H1 (cell line): ENCODE measurements around the gene PCDHA10. TPM values are rescaled to one million over a fixed set of nuclear protein-coding genes. Genes with fewer than 3 reads are reported as not detected.
"Not testable (repeated sequence)": the region's sequence is repeated elsewhere in the genome, so short reads cannot be mapped to it uniquely, and the experiment has no call there.

ENCODE experiments used
- CTCF ChIA-PET: fragments of 300-600 bp; sonication (Branson Sonifier 250); formaldehyde crosslinking; loops from one replicate; lab custom pipeline; 2021; ENCODE audit not compliant: partially characterized antibody; lab: Charles Lee
- POLR2A ChIA-PET: fragments of 300-600 bp; sonication (Branson Sonifier 250); formaldehyde crosslinking; loops from one replicate; lab custom pipeline; 2021; ENCODE audit warnings: inconsistent platforms; ENCODE audit not compliant: partially characterized antibody; lab: Charles Lee
- DNase-seq, 2 experiments: peaks; one replicate each; pipeline versions ENCODE4 v3.0.0 to v3.0.0-alpha.2; 2010 to 2022; ENCODE audit warnings: low spot score in 2 of 2, low read depth in 1 of 2, mixed read lengths in 1 of 2
- FAIRE-seq: peaks from 2 replicates; lab custom pipeline; 2011; peaks lifted over from hg19 to GRCh38; lab: Jason Lieb, UNC
- H2AFZ ChIP-seq: 2 replicates; pipeline ENCODE4 v1.8.1; 2012; ENCODE audit warnings: low read length, inconsistent platforms
- H2AK5ac ChIP-seq: 2 replicates; pipeline ENCODE4 v1.6.1; 2013; ENCODE audit warnings: low read depth, low read length
- H2BK120ac ChIP-seq: replicated peaks from 2 replicates; pipeline ENCODE3; 2013; ENCODE audit warnings: low read depth, low read length, inconsistent platforms
- H2BK12ac ChIP-seq: 2 replicates; pipeline ENCODE4 v1.6.1; 2013; ENCODE audit warnings: low read depth, low read length
- H2BK15ac ChIP-seq: 2 replicates; pipeline ENCODE4 v1.6.1; 2013; ENCODE audit warnings: low read length
- H2BK20ac ChIP-seq: 2 replicates; pipeline ENCODE4 v1.6.1; 2013; ENCODE audit warnings: low read length
- H2BK5ac ChIP-seq: 2 replicates; pipeline ENCODE4 v1.6.1; 2013; ENCODE audit warnings: low read depth, low read length
- H3K14ac ChIP-seq: 2 replicates; pipeline ENCODE4 v1.6.1; 2013; ENCODE audit warnings: inconsistent platforms; ENCODE audit not compliant: insufficient read length
- H3K18ac ChIP-seq: 2 replicates; pipeline ENCODE4 v1.6.1; 2013; ENCODE audit warnings: low read length; ENCODE audit errors: extremely low read depth
- H3K23ac ChIP-seq: 2 replicates; pipeline ENCODE4 v1.6.1; 2013; ENCODE audit warnings: inconsistent platforms; ENCODE audit not compliant: insufficient read length
- H3K23me2 ChIP-seq: 2 replicates; pipeline ENCODE4 v1.6.1; 2013; ENCODE audit warnings: low read depth, low read length
- H3K27ac ChIP-seq: 2 replicates; pipeline ENCODE4 v1.6.1; 2011; ENCODE audit warnings: low read depth, low read length, inconsistent platforms
- H3K27me3 ChIP-seq, 4 experiments: replicated peaks in 1 of 4; 1 replicate in 1 of 4; 2 replicates in 3 of 4; pipeline versions ENCODE4 v1.6.1 to v1.8.1; 2011 to 2013; ENCODE audit warnings: low read length in 3 of 4, mild to moderate bottlenecking in 3 of 4, inconsistent platforms in 2 of 4, mixed read lengths in 2 of 4, moderate library complexity in 1 of 4; ENCODE audit not compliant: control insufficient read depth in 3 of 4, insufficient read depth in 3 of 4; ENCODE audit errors: extremely low read depth in 1 of 4
- H3K36me3 ChIP-seq, 4 experiments: 2 replicates each; pipeline versions ENCODE4 v1.6.1 to v1.8.1; 2011 to 2013; ENCODE audit warnings: mild to moderate bottlenecking in 4 of 4, low read length in 3 of 4, moderate library complexity in 2 of 4, control low read depth in 1 of 4, inconsistent platforms in 1 of 4; ENCODE audit not compliant: insufficient read depth in 4 of 4, control insufficient read depth in 2 of 4
- H3K4ac ChIP-seq: replicated peaks from 2 replicates; pipeline ENCODE3; 2013; ENCODE audit warnings: low read length, low read depth, mixed read lengths, inconsistent platforms; ENCODE audit not compliant: insufficient read length
- H3K4me1 ChIP-seq, 4 experiments: replicated peaks in 1 of 4; 1 replicate in 1 of 4; 2 replicates in 3 of 4; pipeline versions ENCODE4 v1.6.1 to v1.8.1; 2011 to 2013; ENCODE audit warnings: low read length in 3 of 4, inconsistent platforms in 2 of 4, mixed read lengths in 1 of 4; ENCODE audit not compliant: insufficient read depth in 4 of 4, control insufficient read depth in 3 of 4
- H3K4me2 ChIP-seq, 2 experiments: 2 replicates each; pipeline versions ENCODE4 v1.6.1 to v1.8.1; 2011 to 2013; ENCODE audit warnings: low read depth in 2 of 2, low read length in 2 of 2, control low read depth in 1 of 2, inconsistent platforms in 1 of 2, mild to moderate bottlenecking in 1 of 2; ENCODE audit not compliant: insufficient read depth in 1 of 2
- H3K4me3 ChIP-seq, 4 experiments: fragments of 200-600, 300-600 bp in 1 of 4; sonication (generic), shearing (Covaris generic), sonication (Bioruptor Twin) in 1 of 4; 2 replicates each; pipeline versions ENCODE4 v1.5.1 to v1.8.1; 2011 to 2016; ENCODE audit warnings: low read length in 4 of 4, low read depth in 3 of 4, control low read depth in 2 of 4, inconsistent platforms in 2 of 4, mild to moderate bottlenecking in 2 of 4, mixed read lengths in 1 of 4, moderate library complexity in 1 of 4; ENCODE audit not compliant: insufficient read depth in 2 of 4; ENCODE audit errors: extremely low read depth in 1 of 4
- H3K56ac ChIP-seq: replicated peaks from 2 replicates; pipeline ENCODE3; 2013; ENCODE audit warnings: low read depth, mild to moderate bottlenecking, mixed read lengths, low read length, inconsistent platforms; ENCODE audit not compliant: insufficient read length
- H3K79me1 ChIP-seq: 2 replicates; pipeline ENCODE4 v1.6.1; 2013; ENCODE audit warnings: low read depth, low read length, control low read depth
- H3K79me2 ChIP-seq, 2 experiments: 2 replicates each; pipeline versions ENCODE4 v1.6.1 to v1.8.1; 2012 to 2013; ENCODE audit warnings: low read length in 2 of 2, mild to moderate bottlenecking in 2 of 2, inconsistent platforms in 1 of 2; ENCODE audit not compliant: insufficient read depth in 2 of 2, control insufficient read depth in 1 of 2
- H3K9ac ChIP-seq, 4 experiments: replicated peaks in 1 of 4; 1 replicate in 1 of 4; 2 replicates in 3 of 4; pipeline versions ENCODE4 v1.6.1 to v1.8.1; 2011 to 2013; ENCODE audit warnings: low read depth in 3 of 4, low read length in 3 of 4, control low read depth in 2 of 4, mild to moderate bottlenecking in 2 of 4, moderate library complexity in 2 of 4, inconsistent platforms in 1 of 4; ENCODE audit errors: extremely low read depth in 1 of 4
- H3K9me3 ChIP-seq, 2 experiments: 2 replicates each; pipeline versions ENCODE4 v1.6.1 to v1.8.1; 2012 to 2013; ENCODE audit warnings: mild to moderate bottlenecking in 2 of 2, moderate library complexity in 2 of 2, control low read depth in 1 of 2, inconsistent platforms in 1 of 2, low read depth in 1 of 2, low read length in 1 of 2, mixed read lengths in 1 of 2; ENCODE audit not compliant: insufficient read depth in 2 of 2
- H4K20me1 ChIP-seq, 2 experiments: replicated peaks in 1 of 2; 2 replicates each; pipeline versions ENCODE3 to v1.8.1; 2011 to 2013; ENCODE audit warnings: inconsistent platforms in 2 of 2, low read length in 2 of 2, mild to moderate bottlenecking in 1 of 2; ENCODE audit not compliant: insufficient read depth in 2 of 2, control insufficient read depth in 1 of 2
- H4K5ac ChIP-seq: 2 replicates; pipeline ENCODE4 v1.6.1; 2013; ENCODE audit warnings: low read length, low read depth, mixed read lengths, inconsistent platforms; ENCODE audit not compliant: insufficient read length
- H4K8ac ChIP-seq: 2 replicates; pipeline ENCODE4 v1.8.0; 2013; ENCODE audit warnings: mild to moderate bottlenecking, moderate library complexity, low read length, inconsistent platforms; ENCODE audit not compliant: insufficient read depth; ENCODE audit errors: extremely low read depth
- H4K91ac ChIP-seq: replicated peaks from 2 replicates; pipeline ENCODE3; 2013; ENCODE audit warnings: low read length, mixed read lengths, inconsistent platforms; ENCODE audit not compliant: insufficient read length
- WGBS, 2 experiments: shearing (Covaris generic) in 1 of 2; methylation state at CpG; one replicate each; pipeline versions ENCODE4 v1.1.6 to v1.1.7; 2013 to 2015; ENCODE audit warnings: low lambda C conversion rate in 2 of 2, mixed read lengths in 2 of 2, inconsistent platforms in 1 of 2, low coverage in 1 of 2, missing lambda C conversion rate in 1 of 2; ENCODE audit not compliant: insufficient replicate concordance in 2 of 2, insufficient coverage in 1 of 2, insufficient read length in 1 of 2; ENCODE audit errors: extremely low coverage in 1 of 2, missing lambda C conversion rate in 1 of 2; 5-methylcytosine and 5-hydroxymethylcytosine counted together
- polyA plus RNA-seq, 7 experiments: library from polyadenylated mRNA; depleted of rRNA in 3 of 7; stranded (reverse) in 5 of 7; unstranded in 2 of 7; fragments of >200 nt in 5 of 7; fragments of 200-250 nt in 2 of 7; gene quantifications; 1 replicate in 5 of 7; 2 replicates in 1 of 7; 4 replicates in 1 of 7; pipeline versions ENCODE4 v1.2.1 to v1.2.3, GENCODE V29; 2011 to 2013; ENCODE audit warnings: missing spikeins in 2 of 7, mixed read lengths in 2 of 7
- total RNA-seq: library from RNA; stranded (reverse); fragmentation: NEBNext Ultra II Directional; extraction: Animal tissue kit (Norgen Biotek cat#: 25700); gene quantifications from 2 replicates; pipeline ENCODE4 v1.2.1, GENCODE V29; 2021

Gene PCDHA10
- total and polyA plus RNA-seq, 2 of the 8 experiments (the other 6 are each of a cell fraction or from before 2014, with no cell fraction given), result 2.8 to 5.4 TPM

GRCh38 chr5:140834439-140835008 lies 21.2 kb upstream of the PCDHA10 start:
- not testable (repeated sequence) for H2AFZ ChIP-seq
- peaks cover 0 to 21% of the 10 kb centered on the region in 2 experiments; a peak in 2 of 4 replicates for H3K9me3 ChIP-seq

More at GRCh38 chr5:140834439-140835008, 21.2 kb upstream of the PCDHA10 start:
- Histone ChIP-seq H3K4me3 (peak overlapping the region in 1 of 4 experiments; percentile 59; a peak in 2 of 8 replicates), H3K4me2 (peak overlapping the region in 1 of 2 experiments; percentile 59; a peak in 1 of 4 replicates)
- H3K23ac ChIP-seq, H3K79me1 ChIP-seq, H3K36me3 ChIP-seq, H3K27ac ChIP-seq, H3K14ac ChIP-seq, POLR2A ChIA-PET, H3K4me1 ChIP-seq, H4K91ac ChIP-seq, H3K79me2 ChIP-seq, H2BK5ac ChIP-seq, H3K9ac ChIP-seq, H4K20me1 ChIP-seq, H3K18ac ChIP-seq, H2BK20ac ChIP-seq, H3K27me3 ChIP-seq, H2AK5ac ChIP-seq, H2BK120ac ChIP-seq, H4K5ac ChIP-seq, H3K56ac ChIP-seq, H2BK12ac ChIP-seq, H4K8ac ChIP-seq, H2BK15ac ChIP-seq, H3K4ac ChIP-seq, H3K23me2 ChIP-seq: not testable (repeated sequence)
- 86% methylated on average over 25 of the region's 38 CpGs; no CpG with 5 or more reads in 1 of the 2 experiments for WGBS, 2 experiments
- CTCF ChIA-PET, result interaction anchor here (1.1 to 2.2 kb wide), 7 partner anchors 8 to 217 kb away, joined by 3 to 6 read pairs (median 4); partner anchors contain the start of genes PCDHA11, PCDHA5 and PCDHB1
- DNase-seq, result peak in 1 of 2 experiments; percentile 59
- peak; percentile 62 for FAIRE-seq
